Inferior parietal cortex (tissue), 1 donor: ENCODE measurements around the gene TMEM63B.
A peak's percentile ranks its signal among the peaks of the same experiment; 100 is the strongest.
"Not testable (repeated sequence)": the region's sequence is repeated elsewhere in the genome, so short reads cannot be mapped to it uniquely, and the experiment has no call there.

Experiments used
- DNase-seq: peaks from one replicate; pipeline ENCODE4 v3.0.0-alpha.2; 2016; ENCODE audit errors: extremely low spot score

The TMEM63B gene

DNA sequence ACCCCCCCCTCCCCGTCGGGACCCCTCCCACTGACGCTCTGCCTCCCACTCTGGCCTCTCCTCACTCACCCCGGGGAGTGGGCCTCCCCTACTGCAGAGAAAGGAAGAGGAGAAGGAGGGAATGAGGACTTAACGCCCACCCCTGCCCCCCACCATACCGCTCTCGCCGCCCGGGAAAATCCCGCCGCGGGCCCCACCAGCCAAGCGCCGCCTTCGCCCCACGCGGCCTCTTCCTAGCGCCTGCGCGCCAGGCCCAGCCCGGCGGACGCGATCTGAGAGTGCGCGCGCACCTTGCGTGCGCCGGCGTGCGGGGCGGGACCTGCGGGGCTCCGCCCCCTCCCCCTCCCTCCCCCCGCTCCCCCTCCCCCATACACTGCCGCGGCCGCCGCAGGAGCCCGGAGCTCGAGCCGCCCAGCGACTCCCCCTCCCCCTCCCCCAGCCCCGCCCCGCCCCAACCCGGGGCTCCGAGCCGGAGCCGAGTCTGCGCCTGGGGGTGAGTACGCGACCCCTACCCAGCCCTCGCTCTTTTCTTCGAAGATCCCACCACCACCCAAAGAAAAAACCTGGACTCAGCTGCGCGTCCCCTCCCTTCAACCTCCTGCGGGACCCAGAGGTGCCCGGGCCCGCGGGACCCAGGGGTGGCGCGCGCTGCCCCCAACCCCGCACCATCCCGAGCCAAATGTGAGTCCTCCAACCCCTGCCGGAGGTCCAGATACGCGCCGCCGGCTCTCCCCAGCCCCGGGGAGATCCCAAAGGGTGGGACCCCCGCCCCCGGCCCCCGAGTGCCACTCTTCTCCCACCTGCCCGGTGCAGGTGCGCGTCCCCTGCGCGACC lies at the start of gene TMEM63B, which contains the start of gene MRPL14:
Gene TMEM63B, plus strand, starts transcription at position 369 of the 834 bp plus-strand sequence. CDS start 7,031 bp downstream, outside the sequence.
Gene MRPL14, minus strand, starts transcription at position 267 of the 834 bp plus-strand sequence. CDS start 10,841 bp downstream, outside the sequence.
- DNase-seq = peak; percentile 90

DNA sequence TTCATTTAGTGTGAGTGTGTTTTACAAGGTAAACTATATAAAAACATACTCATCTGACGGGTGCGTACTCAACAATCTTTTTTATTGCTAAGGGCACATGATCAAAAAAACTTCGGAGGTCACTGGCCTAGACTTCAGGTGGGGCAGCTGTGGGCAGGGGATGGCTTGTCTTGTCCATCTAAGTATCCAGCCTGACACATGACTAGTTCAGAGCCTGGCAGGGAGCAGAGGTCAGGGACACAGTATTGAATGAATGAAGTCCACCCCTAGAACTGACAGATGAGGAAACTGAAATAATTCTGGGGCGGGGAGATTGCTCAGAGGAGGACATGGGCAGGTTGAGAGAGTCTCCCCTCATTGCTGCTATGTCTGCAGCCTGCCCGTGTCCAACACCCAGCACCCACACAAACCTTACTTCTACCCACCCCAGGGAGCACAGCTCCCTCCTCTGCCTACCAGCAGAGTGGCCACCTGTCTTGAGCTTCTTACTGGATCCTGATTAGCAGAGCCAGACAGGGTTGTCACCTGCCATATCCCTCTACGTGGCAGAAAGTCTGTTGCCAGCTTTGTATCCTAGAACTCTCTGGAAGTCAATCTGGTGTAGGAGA lies 49.0 kb upstream of the TMEM63B start:
- DNase-seq = no peak

- peak; percentile 93 for DNase-seq
Observed at GRCh38 chr6:44078827-44079671, 48.3 kb upstream of the TMEM63B start.

- no peak for DNase-seq
Observed at GRCh38 chr6:44079672-44080071, 47.7 kb upstream of the TMEM63B start.

DNA sequence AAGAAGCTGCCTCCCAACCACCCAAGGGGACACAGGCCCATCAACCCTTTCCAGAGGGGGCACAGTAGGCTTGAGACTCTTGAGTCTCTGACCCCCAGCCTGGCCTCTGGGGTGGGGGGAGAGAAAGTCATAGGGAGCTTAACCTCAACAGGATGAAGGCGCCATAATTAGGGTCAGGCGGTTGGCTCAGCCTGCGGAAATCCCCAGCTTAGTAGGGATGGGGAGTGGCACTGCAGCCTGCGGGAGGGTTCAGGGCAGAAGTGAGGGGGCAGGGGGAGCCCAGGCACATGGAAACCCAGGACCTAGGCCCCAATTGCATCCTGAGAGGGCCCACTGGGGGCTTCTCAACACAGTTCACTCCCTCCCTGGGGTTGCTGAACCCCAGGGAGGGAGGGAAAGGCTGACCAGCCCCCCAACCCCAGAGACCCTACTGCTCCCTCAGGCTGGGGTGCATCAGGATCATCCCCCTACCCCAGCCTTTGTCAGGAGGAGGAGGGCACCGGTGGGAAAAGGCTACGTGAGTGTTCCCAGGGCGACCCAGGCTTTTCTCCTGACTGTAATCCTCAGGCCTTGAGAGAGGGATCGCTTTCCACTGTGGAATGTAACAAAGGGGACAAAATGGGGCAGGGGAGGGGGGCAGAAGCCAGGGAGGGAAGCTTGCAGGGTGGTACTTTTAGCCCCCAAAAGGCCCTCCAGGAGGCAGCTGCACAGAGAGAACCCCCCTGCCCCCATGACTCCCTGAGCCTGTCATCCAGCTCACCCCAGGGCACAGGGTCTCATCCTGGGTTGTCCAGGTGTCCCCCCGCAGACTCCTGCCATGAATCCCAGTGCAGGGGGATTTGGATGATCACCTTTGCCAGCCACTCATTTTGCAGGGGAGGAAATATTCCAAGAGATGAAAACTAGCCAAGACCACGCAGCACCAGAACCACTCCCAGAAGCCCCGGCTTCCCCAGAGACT lies 46.5 kb upstream of the TMEM63B start:
- DNase-seq = no peak

DNA sequence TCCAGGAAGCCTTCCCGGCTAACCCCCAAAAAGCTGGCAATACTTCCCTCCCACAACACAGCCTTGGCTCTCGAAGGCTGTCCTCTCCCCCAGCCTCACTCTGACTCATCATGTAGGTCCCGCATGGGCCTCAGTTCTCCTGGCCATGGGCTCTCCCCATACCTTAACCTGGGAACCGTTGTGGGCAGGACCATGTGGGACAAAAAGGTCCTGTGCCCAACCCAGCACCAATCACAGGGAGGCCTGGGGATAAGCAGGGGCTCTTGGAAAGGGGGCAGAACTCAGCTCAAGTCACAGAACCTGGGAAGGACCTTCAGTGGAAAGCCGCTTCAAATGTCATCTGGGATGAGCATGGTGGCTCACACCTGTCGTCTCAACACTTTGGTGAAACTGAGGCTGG lies 45.6 kb upstream of the TMEM63B start:
- no peak for DNase-seq

GRCh38 chr6:44082872-44083321 lies 44.5 kb upstream of the TMEM63B start:
- DNase-seq = no peak

- no peak for DNase-seq
Observed at GRCh38 chr6:44084231-44085014, 42.9 kb upstream of the TMEM63B start.

- DNase-seq = no peak
Observed at GRCh38 chr6:44085219-44085618, 42.1 kb upstream of the TMEM63B start.

- no peak for DNase-seq
Observed at GRCh38 chr6:44086931-44087574, 40.3 kb upstream of the TMEM63B start.

DNA sequence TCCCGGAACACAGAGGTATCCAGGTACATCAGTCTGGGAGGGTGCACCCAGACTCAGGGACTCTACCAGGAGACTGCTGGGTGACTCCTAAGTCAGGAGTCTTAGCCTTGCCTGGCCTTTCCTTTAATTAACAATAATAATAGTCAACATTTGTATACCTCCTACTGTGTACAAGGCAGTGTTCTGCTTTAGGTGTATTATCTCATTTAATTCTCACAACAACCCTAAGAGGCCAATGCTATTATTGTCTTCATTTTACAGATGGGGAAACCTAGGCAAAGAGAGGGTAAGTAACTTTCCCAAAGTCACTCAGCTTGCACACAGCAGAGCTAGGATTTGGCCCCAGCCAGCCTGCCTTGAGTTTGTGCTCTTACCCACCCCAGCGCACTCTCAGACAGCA lies 39.7 kb upstream of the TMEM63B start:
- DNase-seq = no peak

- DNase-seq = no peak
Observed at GRCh38 chr6:44088827-44089590, 38.3 kb upstream of the TMEM63B start.

DNA sequence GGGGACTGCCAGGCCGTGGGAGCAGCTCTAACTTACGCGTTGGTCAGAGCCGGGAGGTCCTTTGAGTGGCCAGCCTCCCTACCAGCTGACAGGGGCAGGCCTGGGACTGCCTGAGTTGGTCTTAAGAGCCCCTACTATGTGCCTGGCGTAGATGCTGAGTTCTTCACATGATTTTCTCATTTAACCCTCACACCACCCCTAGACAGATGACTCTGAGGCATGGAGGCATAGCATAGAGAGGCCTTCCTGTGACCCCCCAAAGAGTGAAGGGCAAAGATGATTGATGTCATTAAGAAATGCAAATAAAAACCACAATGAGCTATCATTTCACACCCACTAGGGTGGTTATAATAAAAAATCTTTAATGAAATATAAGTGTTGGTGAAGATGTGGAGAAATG lies 36.9 kb upstream of the TMEM63B start:
- no peak for DNase-seq

GRCh38 chr6:44091356-44091755 lies 36.0 kb upstream of the TMEM63B start:
- not testable (repeated sequence) for DNase-seq

GRCh38 chr6:44091981-44092884 lies 35.1 kb upstream of the TMEM63B start:
- no peak for DNase-seq

- DNase-seq = no peak
Observed at GRCh38 chr6:44093066-44093465, 34.3 kb upstream of the TMEM63B start.

DNA sequence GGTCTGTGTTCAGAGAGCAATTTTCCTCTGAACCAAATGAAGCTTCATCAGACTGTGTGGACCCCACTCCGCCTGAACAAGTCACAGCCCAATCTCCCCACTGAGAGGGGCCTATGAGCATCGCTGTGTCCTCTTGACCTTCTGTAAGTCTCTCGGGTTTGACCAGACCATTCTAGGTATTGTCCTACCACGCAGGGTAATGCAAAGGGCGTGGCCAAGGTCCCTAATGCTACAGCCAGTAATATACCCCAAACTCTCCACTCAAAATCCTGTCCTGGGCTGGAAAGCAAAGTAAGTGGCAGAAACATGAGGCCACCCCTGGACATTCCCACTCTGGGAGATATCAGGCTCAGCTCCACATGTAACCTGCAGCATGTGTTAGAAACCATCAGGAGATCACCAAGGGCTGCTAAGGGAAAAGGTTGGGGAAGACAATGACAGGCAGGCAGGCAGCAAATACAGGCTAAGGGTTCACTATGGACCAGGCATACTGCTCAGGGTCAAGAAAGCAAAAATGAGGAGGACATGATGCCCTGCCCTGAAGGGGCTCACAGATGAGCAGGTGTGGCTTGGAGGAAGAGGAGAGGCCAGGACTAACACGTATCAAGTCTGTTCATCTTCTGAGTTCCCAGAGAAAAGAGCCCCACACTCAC lies 33.5 kb upstream of the TMEM63B start:
- DNase-seq = no peak
